PFSK-1 (cell line): Measurements from ENCODE around the gene MGLL.

Experiments used
- FOXP2 ChIP-seq: optimal IDR thresholded peaks from 2 replicates; pipeline ENCODE3; 2011; ENCODE audit warnings: borderline replicate concordance, control low read depth, inconsistent platforms; ENCODE audit not compliant: insufficient read depth; ENCODE audit errors: extremely low read length, extremely low read depth
- POLR2AphosphoS5 ChIP-seq: IDR thresholded peaks from 2 replicates; pipeline ENCODE4 v1.6.1; 2012; ENCODE audit warnings: low read depth, mild to moderate bottlenecking, control low read depth, low read length, moderate library complexity
- SIN3A ChIP-seq: IDR thresholded peaks from 2 replicates; pipeline ENCODE4 v1.6.1; 2012; ENCODE audit warnings: mild to moderate bottlenecking, low read length, moderate library complexity, borderline replicate concordance; ENCODE audit not compliant: insufficient read depth
- TAF1 ChIP-seq: IDR thresholded peaks from 2 replicates; pipeline ENCODE4 v1.6.1; 2012; ENCODE audit warnings: low read length, control low read depth, borderline replicate concordance; ENCODE audit not compliant: insufficient read depth
- TF ChIP-seq, protein P1 (sequence below), 2 experiments: IDR thresholded peaks; 2 replicates each; pipeline versions ENCODE4 v1.6.1 to v1.8.0; 2011 to 2012; ENCODE audit warnings: low read depth in 2 of 2, low read length in 2 of 2, control low read depth in 1 of 2, inconsistent platforms in 1 of 2, mild to moderate bottlenecking in 1 of 2, moderate library complexity in 1 of 2; ENCODE audit not compliant: insufficient read depth in 1 of 2

MGLL gene

DNA sequence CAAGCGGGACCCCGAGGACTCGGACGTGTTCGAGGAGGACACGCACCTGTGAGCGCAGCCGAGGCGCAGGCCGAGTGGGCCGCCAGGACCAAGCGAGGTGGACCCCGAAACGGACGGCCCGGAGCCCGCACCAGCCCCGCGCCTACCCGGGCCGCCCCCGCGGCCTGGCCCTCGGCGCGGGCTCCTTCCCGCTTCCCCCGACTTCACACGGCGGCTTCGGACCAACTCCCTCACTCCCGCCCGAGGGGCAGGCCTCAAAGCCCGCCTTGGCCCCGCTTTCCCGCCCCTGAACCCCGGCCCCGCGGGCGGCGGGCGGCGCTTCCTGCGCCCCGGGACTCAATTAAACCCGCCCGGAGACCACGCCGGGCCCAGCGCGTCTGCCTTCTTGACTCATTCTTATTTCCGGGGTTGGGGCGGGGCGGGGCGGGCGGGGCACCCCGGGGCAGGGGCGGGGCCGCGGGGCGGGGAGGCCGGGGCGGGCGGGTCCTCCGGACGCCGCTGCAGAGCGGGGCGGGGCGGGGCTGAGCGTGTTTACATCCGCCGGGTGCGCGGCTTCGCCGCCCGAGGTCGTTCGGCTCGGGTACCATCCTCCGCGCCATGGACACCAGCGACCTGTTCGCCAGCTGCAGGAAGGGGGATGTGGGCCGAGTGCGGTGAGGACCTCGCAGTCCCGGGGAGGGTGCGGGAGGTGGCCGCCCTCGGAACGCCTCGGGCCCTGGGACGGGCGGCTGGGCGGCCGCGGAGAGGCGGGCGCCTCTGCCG, 149.7 kb downstream of the MGLL start, which contains the start of gene ABTB1:
ABTB1 (plus strand) TSS at position 524 of the 762 bp plus-strand sequence; CDS start at position 598, 74 bp downstream.
- TF ChIP-seq TAF1, result no peak
- peak; percentile 93 for TF ChIP-seq FOXP2
- peak; percentile 61; the same call in 1 of the 2 replicates for TF ChIP-seq POLR2AphosphoS5

DNA sequence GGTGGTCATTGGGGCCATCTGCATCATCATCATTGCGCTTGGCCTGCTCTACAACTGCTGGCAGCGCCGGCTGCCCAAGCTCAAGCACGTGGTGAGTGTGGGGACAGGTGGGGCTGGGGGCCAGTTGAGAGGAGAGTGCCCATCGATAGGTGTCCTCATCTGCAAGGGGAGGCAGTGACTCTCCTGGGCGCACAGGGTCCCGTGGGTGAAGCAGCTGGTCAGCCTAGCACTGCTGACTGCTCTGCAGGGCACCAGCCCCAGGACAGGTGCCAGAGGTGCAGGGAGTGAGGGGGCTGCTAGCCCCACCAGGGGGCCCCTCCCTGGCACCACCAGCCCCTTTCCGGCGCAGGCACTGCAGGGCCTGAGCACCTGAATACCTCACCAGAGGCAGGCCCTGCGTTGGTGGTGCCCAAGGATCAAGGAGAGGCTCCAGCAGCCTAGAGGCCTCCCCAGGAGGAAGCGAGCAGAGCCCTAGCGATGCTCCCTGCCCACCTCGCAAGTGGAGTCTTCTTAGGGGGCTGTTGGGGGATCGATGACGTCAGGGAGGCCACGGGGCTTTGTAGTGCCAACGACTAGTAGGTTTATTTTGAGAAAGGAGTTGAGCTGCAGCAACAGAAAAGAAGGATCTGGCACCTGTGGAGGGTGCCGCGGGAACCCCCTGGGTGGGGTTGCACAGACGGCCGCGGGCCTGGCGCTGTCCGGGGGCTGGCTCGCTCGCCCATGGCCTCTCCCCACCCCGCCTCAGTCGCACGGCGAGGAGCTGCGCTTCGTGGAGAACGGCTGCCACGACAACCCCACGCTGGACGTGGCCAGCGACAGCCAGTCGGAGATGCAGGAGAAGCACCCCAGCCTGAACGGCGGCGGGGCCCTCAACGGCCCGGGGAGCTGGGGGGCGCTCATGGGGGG, 150.5 kb downstream of the MGLL start:
- TF ChIP-seq TAF1, result no peak

DNA sequence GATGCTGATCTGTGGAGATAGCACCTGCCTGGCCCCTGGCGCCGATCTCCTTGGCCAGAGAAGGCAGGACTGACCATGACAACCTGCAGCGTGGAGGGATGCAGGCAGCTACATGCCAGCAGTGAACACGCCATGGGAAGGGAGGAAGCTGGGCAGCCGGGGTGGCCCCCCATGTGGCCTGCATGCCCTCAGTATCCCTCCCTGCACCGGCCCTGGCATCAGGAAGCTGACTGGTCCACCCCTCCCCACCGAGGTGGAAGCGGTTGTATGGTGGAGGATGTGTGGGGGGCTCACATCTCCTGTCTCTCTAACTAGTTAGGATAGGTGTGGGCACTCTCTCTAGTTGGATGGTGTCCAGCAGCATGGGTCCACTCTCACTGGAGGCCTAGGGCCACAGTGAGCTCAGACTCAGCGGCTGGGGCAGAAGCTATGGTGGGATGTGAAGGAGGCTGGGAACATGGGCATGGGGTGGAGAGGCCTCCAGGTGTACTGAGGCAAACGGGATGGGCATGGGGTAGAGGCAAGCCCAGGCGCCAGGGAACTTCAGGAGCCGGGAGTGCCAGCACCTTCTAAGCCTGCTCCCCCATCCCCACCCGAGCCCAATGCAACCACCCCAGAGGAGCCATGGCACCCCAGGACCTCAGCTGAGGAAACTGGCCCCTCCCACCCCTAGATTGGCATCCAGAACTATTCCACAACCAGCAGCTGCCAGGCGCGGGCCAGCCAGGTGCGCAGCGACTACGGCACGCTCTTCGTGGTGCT, 151.4 kb downstream of the MGLL start:
- no peak for TF ChIP-seq TAF1
- TF ChIP-seq SIN3A, result no peak
- TF ChIP-seq, protein P1, sequence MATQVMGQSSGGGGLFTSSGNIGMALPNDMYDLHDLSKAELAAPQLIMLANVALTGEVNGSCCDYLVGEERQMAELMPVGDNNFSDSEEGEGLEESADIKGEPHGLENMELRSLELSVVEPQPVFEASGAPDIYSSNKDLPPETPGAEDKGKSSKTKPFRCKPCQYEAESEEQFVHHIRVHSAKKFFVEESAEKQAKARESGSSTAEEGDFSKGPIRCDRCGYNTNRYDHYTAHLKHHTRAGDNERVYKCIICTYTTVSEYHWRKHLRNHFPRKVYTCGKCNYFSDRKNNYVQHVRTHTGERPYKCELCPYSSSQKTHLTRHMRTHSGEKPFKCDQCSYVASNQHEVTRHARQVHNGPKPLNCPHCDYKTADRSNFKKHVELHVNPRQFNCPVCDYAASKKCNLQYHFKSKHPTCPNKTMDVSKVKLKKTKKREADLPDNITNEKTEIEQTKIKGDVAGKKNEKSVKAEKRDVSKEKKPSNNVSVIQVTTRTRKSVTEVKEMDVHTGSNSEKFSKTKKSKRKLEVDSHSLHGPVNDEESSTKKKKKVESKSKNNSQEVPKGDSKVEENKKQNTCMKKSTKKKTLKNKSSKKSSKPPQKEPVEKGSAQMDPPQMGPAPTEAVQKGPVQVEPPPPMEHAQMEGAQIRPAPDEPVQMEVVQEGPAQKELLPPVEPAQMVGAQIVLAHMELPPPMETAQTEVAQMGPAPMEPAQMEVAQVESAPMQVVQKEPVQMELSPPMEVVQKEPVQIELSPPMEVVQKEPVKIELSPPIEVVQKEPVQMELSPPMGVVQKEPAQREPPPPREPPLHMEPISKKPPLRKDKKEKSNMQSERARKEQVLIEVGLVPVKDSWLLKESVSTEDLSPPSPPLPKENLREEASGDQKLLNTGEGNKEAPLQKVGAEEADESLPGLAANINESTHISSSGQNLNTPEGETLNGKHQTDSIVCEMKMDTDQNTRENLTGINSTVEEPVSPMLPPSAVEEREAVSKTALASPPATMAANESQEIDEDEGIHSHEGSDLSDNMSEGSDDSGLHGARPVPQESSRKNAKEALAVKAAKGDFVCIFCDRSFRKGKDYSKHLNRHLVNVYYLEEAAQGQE (IDR thresholded peaks at IDR 0.05; ENCODE audit: insufficient read depth in 1 of 2, low read depth in 2 of 2, low read length in 2 of 2), result no peak
- TF ChIP-seq POLR2AphosphoS5, result no peak
- TF ChIP-seq FOXP2, result no peak

DNA sequence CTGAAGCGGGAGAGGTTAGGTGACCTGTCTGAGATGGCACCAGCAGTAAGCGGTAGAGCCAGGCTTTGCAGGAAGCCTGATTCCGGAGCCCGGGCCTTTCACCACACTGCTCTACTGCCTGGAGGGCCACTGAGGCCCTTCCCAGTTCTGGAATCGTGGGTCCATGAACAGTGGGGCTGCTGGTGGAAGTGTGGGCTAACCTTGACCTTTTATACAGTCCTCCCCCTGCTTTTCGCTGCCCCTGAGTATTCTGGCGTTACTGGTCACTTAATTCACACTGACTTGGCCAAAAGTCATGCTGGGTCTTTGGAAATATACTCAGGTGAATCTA, 152.1 kb downstream of the MGLL start:
- TF ChIP-seq TAF1 (no peak), FOXP2 (no peak), SIN3A (no peak), POLR2AphosphoS5 (no peak)
- TF ChIP-seq, protein P1 (IDR thresholded peaks at IDR 0.05; ENCODE audit: insufficient read depth in 1 of 2, low read depth in 2 of 2, low read length in 2 of 2), result no peak

DNA sequence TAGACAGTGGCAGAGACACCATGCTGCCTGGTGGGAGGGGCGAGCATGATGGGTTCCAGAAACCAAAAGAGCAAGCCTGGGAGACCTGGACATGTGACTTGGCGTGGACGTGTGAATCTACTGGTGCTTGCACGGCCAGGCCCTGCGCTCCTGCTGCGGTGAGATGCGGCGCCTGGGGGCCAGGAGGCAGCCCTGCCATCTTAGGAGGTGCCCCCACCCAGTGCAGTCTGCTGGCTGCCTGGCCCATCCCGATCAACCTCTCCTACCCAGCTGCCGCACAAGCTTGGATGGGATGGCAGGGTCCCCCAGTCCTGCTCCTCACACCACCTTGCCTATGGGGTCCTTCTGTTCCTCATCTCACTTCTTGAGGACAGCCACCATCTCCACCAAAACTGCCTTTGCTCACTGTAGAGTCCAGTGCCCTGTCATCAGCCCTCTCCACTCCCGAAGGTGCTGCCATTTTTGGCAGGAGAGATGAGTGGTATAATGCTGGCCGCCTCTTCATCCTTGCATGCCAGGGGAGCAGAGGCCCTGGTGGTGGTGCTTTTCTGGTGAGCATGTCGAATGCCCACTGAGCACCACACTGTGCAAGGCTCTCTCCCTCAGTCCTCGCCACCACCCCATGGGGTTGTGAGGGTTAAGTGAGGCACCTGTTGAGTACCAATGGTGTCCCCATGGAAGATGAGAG, 152.6 kb downstream of the MGLL start:
- TF ChIP-seq POLR2AphosphoS5 (no peak), TAF1 (no peak), FOXP2 (no peak), SIN3A (no peak)
- TF ChIP-seq, protein P1 (IDR thresholded peaks at IDR 0.05; ENCODE audit: insufficient read depth in 1 of 2, low read depth in 2 of 2, low read length in 2 of 2), result no peak
